Measurements from ENCODE around the gene ITLN1.

ITLN1 gene

DNA sequence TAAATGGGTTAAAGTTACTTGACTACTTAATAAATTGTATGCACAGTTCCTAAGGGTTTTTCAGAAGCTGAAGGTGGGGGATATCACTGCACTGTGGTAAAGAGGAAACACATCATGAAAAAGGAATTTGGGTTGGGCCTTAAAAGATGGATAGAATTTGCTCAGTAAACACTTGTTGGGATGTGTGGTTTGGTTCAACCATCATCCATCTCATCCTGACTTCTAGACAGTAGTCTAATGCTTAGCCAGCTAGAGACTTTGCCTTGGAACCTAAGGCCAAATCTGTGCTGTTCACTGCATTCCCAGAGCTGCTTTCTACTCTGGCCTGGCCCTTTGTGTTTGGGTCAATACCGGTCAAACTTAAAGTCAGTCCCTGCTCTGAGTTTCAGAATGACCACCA is 58.4 kb downstream of the ITLN1 start:
- TF ChIP-seq, protein P1, sequence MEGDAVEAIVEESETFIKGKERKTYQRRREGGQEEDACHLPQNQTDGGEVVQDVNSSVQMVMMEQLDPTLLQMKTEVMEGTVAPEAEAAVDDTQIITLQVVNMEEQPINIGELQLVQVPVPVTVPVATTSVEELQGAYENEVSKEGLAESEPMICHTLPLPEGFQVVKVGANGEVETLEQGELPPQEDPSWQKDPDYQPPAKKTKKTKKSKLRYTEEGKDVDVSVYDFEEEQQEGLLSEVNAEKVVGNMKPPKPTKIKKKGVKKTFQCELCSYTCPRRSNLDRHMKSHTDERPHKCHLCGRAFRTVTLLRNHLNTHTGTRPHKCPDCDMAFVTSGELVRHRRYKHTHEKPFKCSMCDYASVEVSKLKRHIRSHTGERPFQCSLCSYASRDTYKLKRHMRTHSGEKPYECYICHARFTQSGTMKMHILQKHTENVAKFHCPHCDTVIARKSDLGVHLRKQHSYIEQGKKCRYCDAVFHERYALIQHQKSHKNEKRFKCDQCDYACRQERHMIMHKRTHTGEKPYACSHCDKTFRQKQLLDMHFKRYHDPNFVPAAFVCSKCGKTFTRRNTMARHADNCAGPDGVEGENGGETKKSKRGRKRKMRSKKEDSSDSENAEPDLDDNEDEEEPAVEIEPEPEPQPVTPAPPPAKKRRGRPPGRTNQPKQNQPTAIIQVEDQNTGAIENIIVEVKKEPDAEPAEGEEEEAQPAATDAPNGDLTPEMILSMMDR (IDR thresholded peaks at IDR 0.05; ENCODE audit: extremely low read depth, missing control alignments) = no peak
- no peak for DNase-seq (ENCODE audit: low spot score)
